DLD1 (cell line): ENCODE measurements around the gene PURB.
"Not testable (repeated sequence)": the region's sequence is repeated elsewhere in the genome, so short reads cannot be mapped to it uniquely, and the experiment has no call there.

Experiments
- in situ Hi-C: cut with HindIII; loops from 2 replicates; pipeline ENCODE4 v1.10.0; 2017; ENCODE audit warnings: low sequenced_read_pairs

Gene PURB

GRCh38 chr7:44854644-44855364 is 30.5 kb downstream of the PURB start:
- in situ Hi-C loops = no loop called here

GRCh38 chr7:44853391-44853790 is 31.9 kb downstream of the PURB start:
- in situ Hi-C loops = no loop called here

DNA sequence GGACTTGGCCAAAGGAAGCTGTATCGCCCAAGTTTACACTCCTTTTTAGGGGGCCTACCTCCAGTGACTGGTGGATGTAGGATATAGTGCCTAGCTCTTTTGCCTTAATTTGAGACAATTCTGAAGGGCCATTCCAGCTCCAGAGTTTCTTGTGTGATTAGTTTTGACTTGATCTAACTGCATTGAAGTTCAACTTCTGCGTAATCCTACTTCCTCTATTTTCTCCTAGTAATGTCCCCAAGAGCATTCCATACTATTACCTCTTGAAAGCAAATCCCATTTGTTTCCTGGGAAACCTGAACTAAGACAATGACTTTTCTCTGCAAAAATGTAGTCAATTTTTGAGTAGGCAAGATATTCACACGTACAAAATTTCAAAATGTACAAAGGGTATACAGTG is 32.7 kb downstream of the PURB start:
- in situ Hi-C loops = no loop called here

- in situ Hi-C loops = no loop called here
Observed at GRCh38 chr7:44849885-44850544, 35.3 kb downstream of the PURB start.

DNA sequence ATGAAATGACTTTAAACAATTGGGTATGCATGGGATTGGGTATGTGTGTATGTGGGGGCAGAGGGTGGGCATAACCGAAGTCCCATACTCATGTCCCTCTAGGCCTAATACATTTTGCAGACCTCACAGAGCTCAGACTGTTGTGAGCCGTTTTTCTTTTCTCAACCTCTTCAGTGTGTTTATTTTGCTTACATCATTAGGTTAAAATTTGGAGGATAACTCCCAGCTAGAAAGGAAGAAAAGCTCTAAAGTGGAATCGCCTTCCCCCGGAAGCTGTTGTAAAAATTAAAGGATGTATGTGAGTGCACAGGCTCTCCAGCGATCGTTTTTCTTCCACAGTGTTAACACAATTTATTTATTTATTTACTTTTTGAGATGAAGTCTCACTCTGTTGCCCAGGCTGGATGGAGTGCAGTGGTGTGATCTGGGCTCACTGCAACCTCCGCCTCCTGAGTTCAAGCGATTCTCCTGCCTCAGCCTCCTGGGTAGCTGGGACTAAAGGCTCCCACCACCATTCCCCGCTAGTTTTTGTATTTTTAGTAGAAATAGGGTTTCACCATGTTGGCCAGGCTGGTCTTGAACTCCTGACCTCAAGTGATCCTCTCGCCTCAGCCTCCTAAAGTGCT is 36.0 kb downstream of the PURB start:
- in situ Hi-C loops = no loop called here

DNA sequence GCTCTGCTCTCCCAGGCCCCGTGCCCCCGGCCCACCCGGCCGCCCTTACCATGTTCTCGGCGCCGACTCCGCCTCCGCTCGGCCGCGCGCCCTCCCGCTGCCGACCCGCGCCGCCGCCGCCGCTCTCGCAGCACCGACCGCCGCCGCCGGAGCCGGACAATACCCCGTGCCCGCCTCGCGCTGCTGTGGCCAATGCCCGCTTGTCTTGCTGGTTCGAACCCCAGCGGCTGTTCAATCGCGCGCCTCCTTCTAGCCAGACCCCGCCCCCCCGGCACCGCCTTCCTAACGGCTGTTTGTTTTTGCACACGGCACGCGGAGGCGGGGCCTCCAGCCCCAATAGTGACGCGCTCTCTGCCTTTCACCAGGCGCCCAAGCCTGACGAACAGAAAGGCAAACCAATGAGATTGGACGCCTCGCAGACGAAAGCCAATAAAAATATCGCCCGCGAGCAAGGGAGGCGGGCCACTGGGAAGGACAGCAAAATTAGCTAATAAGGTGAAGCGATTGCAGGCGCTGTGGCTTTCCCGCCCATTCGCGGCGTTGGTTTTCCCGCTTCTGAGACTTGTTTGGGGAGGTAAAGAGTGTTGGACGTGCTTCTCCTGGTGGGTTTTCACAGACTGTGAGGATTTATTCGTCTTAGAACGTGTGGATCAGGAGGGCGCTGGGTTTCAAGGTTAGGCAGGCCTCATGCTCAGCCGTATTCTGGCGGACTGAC is 37.3 kb downstream of the PURB start, which contains the start of gene H2AZ2:
TSS of gene H2AZ2 (minus strand) at position 168 of the 715 bp plus-strand sequence. CDS start at position 52, 116 bp downstream.
- in situ Hi-C loops = no loop called here

DNA sequence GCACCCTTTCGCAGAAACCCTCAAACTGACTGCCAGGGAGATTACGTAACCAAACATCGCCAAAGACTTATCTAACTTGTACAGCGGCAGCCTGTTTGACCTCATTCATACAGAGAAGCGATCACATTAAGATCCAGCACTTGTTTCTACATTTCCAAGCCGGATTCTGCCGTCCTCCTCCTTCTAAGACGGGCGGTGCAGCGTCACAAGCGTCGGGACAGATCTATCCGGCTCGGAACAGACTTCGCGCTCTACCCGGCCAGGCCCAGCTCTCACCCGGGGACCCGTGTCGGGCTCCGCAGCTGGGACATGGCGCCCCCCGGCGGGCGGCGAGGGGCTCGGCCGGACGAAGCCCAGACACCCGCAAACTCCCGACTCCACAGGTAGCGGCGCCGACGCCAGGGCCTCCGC is 37.8 kb downstream of the PURB start:
- in situ Hi-C loops = no loop called here

- in situ Hi-C loops = no loop called here
Observed at GRCh38 chr7:44846816-44847508, 38.4 kb downstream of the PURB start.

GRCh38 chr7:44846390-44846789 is 38.9 kb downstream of the PURB start:
- in situ Hi-C loops = not testable (repeated sequence)

- in situ Hi-C loops = no loop called here
Observed at GRCh38 chr7:44845451-44845850, 39.9 kb downstream of the PURB start.

DNA sequence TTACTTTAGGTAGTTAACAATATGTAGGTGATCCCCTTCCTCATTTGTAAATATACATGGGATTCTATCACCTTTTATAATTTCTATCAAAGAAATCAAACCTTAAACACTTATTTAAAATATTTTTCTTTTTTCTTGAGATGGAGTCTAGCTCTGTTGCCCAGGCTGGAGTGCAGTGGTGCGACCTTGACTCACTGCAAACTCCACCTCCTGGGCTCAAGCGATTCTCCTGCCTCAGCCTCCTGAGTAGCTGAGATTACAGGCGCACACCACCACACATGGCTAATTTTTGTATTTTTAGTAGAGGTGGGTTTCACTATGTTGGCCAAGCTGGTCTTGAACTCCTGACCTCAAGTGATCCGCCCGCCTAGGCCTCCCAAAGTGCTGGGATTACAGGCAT is 41.9 kb downstream of the PURB start:
- in situ Hi-C loops = not testable (repeated sequence)

DNA sequence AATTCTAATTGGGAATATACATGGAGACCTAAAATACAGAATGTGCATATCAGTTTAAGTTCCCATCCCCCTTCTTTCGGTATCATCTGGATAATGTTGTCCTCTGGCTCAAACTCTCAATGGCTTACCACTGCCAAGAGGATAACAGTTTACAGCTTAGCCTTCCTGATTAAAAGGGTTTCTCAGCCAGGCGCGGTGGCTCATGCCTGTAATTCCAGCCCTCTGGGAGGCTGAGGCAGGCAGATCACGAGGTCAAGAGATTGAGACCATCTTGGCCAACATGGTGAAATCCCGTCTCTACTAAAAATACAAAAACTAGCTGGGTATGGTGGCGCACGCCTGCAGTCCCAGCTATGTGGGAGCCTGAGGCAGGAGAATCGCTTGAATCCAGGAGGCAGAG is 42.7 kb downstream of the PURB start:
- in situ Hi-C loops = not testable (repeated sequence)

DNA sequence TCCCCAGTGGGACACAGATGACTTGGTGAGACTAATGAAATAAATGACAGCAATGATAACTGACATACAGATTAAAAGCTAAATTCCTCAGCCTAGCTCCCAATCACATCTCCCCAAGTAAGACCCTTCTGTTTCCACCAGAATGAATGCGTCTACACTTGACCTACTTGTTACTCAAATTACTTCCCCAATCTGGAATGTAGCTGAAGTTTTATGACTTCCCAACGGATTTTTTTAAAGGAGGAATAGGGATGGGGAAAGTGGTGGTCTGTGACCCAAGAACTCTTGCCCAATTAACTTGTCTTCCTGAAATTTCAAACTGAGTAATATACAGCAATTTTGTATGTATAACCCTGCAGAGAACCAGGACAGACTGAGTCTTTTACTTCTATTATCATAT is 46.6 kb downstream of the PURB start:
- in situ Hi-C loops = no loop called here

DNA sequence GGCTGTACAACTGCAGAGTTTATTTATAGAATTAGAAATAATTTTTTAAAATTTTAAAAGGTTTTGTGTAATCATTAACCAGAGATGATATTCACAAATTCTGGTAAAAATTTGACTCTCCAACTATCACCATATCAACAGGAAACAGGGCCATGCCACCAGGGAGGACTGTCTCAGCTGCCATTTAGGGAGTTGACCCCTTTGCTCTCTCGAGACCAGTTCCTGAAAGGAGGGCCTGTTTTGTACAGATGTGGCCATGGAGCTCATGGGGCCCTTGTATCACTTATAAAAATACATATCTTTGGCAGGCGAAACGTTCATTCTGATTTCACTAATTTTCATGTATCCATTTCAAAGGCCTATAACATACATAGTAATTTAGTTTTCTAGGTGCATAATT is 57.8 kb downstream of the PURB start:
- in situ Hi-C loops = no loop called here
